ENCODE measurements around the gene LRSAM1.

LRSAM1 gene

GRCh38 chr9:127549218-127549617, 97.9 kb downstream of the LRSAM1 start:
- TF ChIP-seq CTCF (conservative IDR thresholded peaks at IDR 0.05; ENCODE audit: low read depth, low read length): no peak
- H4K20me1 ChIP-seq (ENCODE audit: insufficient read depth): no peaks in the 10 kb centered on the region
- no peak overlapping the region for H2AFZ ChIP-seq (ENCODE audit: low read depth)
- H3K9ac ChIP-seq: no peak overlapping the region
- no peaks in the 10 kb centered on the region for H3K36me3 ChIP-seq (ENCODE audit: insufficient read depth)
- no peak overlapping the region for H3K4me2 ChIP-seq
- H3K27me3 ChIP-seq (ENCODE audit: insufficient read depth, low read depth): no peaks in the 10 kb centered on the region
- no peak overlapping the region for H3K27ac ChIP-seq
- no peaks in the 10 kb centered on the region for H3K79me2 ChIP-seq (ENCODE audit: insufficient read depth, low read depth)
- no peaks in the 10 kb centered on the region for H3K4me1 ChIP-seq (ENCODE audit: low read depth, poor library complexity, severe bottlenecking)
- no peak overlapping the region for H3K4me3 ChIP-seq (IDR thresholded peaks at IDR 0.05; ENCODE audit: insufficient read depth, low read depth, low read length)

GRCh38 chr9:127549751-127550150, 98.4 kb downstream of the LRSAM1 start:
- H3K79me2 ChIP-seq (ENCODE audit: insufficient read depth, low read depth): no peaks in the 10 kb centered on the region
- no peaks in the 10 kb centered on the region for H3K27me3 ChIP-seq (ENCODE audit: insufficient read depth, low read depth)
- H4K20me1 ChIP-seq (ENCODE audit: insufficient read depth): no peaks in the 10 kb centered on the region
- no peaks in the 10 kb centered on the region for H3K36me3 ChIP-seq (ENCODE audit: insufficient read depth)
- H3K9ac ChIP-seq: no peak overlapping the region
- no peaks in the 10 kb centered on the region for H3K4me1 ChIP-seq (ENCODE audit: low read depth, poor library complexity, severe bottlenecking)
- H2AFZ ChIP-seq (ENCODE audit: low read depth): no peak overlapping the region
- no peak overlapping the region for H3K27ac ChIP-seq
- no peak overlapping the region for H3K4me3 ChIP-seq (IDR thresholded peaks at IDR 0.05; ENCODE audit: insufficient read depth, low read depth, low read length)
- H3K4me2 ChIP-seq: no peak overlapping the region
- TF ChIP-seq CTCF (conservative IDR thresholded peaks at IDR 0.05; ENCODE audit: low read depth, low read length): no peak

- H3K79me2 ChIP-seq (ENCODE audit: insufficient read depth, low read depth): no peaks in the 10 kb centered on the region
- no peaks in the 10 kb centered on the region for H3K27me3 ChIP-seq (ENCODE audit: insufficient read depth, low read depth)
- TF ChIP-seq CTCF (conservative IDR thresholded peaks at IDR 0.05; ENCODE audit: low read depth, low read length): no peak
- no peak overlapping the region for H3K4me3 ChIP-seq (IDR thresholded peaks at IDR 0.05; ENCODE audit: insufficient read depth, low read depth, low read length)
- no peak overlapping the region for H2AFZ ChIP-seq (ENCODE audit: low read depth)
- H4K20me1 ChIP-seq (ENCODE audit: insufficient read depth): no peaks in the 10 kb centered on the region
- H3K36me3 ChIP-seq (ENCODE audit: insufficient read depth): no peaks in the 10 kb centered on the region
- H3K9ac ChIP-seq: no peak overlapping the region
- no peak overlapping the region for H3K4me2 ChIP-seq
- no peak overlapping the region for H3K27ac ChIP-seq
- no peaks in the 10 kb centered on the region for H3K4me1 ChIP-seq (ENCODE audit: low read depth, poor library complexity, severe bottlenecking)
These were observed 99.0 kb downstream of the LRSAM1 start for GRCh38 chr9:127550282-127550681.

GRCh38 chr9:127550751-127551150, 99.4 kb downstream of the LRSAM1 start:
- Histone ChIP-seq H3K4me2 (no peak overlapping the region), H3K79me2 (ENCODE audit: insufficient read depth, low read depth) (no peaks in the 10 kb centered on the region), H3K27ac (no peak overlapping the region), H3K36me3 (ENCODE audit: insufficient read depth) (no peaks in the 10 kb centered on the region), H3K4me1 (ENCODE audit: low read depth, poor library complexity, severe bottlenecking) (no peaks in the 10 kb centered on the region), H2AFZ (ENCODE audit: low read depth) (no peak overlapping the region), H3K4me3 (IDR thresholded peaks at IDR 0.05; ENCODE audit: insufficient read depth, low read depth, low read length) (no peak overlapping the region), H4K20me1 (ENCODE audit: insufficient read depth) (no peaks in the 10 kb centered on the region), H3K9ac (no peak overlapping the region), H3K27me3 (ENCODE audit: insufficient read depth, low read depth) (no peaks in the 10 kb centered on the region)
- no peak for TF ChIP-seq CTCF (conservative IDR thresholded peaks at IDR 0.05; ENCODE audit: low read depth, low read length)
